H1 (cell line): ENCODE results near the gene OR13J1.

Experiments used
- CEBPB ChIP-seq: IDR thresholded peaks from 2 replicates; pipeline ENCODE4 v1.6.1; 2012; ENCODE audit warnings: low read depth, low read length
- JUN ChIP-seq: IDR thresholded peaks from 2 replicates; pipeline ENCODE4 v1.6.1; 2011; ENCODE audit warnings: low read depth, mild to moderate bottlenecking, improper control_type of control experiment, low read length

DNA sequence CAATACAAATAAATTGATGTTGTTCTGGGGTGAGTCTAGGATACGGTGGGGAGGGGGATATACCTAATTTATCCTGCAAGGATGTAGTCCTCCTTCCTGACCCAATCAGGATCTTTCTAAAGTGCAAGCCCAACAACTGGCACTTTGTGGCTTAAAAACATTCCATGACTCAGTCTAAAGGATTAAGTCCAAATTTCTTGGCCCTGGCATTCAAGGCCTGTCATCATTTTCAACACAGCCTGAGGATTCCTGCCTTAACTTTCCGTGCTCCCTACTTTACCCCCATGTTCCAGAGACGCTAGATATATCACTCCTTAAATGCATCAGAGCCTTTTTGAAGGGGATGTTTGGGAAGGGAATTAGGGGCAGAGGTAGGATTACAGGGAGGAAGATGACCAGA, 42.7 kb downstream of the OR13J1 start:
- TF ChIP-seq JUN (no peak), CEBPB (no peak)
